ENCODE measurements around the gene FGF8. TPM values are rescaled to one million over a fixed set of nuclear protein-coding genes. Genes with fewer than 3 reads are reported as not detected.

The FGF8 gene
- total and polyA plus RNA-seq, 2 experiments from 2014 or later = not detected

GRCh38 chr10:101768791-101769170 is 7.1 kb downstream of the FGF8 start:
- Histone ChIP-seq H3K4me1 (ENCODE audit: insufficient read depth) (no peaks in the 10 kb centered on the region), H3K27me3 (replicated peaks; ENCODE audit: insufficient read depth) (peaks cover 42% of the 10 kb centered on the region)
- in situ Hi-C loops (cut with MboI) = loop anchor here (25.0 kb wide), 1 partner anchor 581 kb away; no protein-coding TSS in a partner anchor

DNA sequence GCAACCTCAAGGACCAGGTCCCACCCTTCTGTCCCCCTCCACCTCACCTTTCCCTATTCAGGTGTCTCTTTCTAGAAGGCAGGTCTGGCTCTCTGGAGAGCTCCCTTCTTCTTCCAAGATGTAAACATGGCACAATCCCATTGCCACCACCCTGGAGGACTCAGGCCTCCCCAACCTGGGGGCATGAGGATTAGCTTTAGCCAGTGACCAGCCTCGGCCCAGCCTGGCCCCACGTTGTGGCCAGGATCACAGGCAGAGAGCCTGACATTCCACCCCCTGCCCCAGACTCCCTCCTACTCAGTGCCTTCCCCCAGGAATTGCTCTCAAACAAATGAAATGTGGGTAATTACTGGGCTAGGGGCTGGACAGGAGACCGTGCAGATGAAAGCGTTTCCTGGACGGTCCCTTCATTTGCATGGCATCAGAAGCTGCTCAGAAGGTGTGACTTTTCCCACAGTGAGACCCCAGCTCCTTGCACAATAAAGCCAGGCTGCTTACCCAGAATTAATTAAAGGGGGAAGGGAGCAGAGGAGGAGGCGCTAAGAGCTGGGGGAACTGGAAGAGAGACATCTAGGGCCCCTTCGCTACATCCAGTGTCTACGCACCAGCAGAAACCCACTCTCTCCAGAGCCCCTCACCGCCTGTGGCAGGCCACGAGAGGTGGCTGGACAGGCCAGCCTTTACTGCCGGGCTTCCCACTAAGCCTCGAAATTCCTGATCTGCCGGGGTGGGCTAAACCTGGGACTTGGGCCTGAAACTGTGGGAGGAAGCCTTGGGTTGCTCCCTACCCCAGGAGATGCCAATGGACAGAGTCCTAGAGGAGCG is 7.7 kb downstream of the FGF8 start:
- Histone ChIP-seq H3K4me2 (ENCODE audit: unreplicated experiment) (no peak overlapping the region), H3K9me2 (ENCODE audit: insufficient read depth) (no peaks in the 10 kb centered on the region), H3K4me1 (ENCODE audit: insufficient read depth) (no peaks in the 10 kb centered on the region), H3K9me3 (ENCODE audit: low read depth) (no peaks in the 10 kb centered on the region), H3F3A (ENCODE audit: insufficient read depth) (no peaks in the 10 kb centered on the region), H3K4me3 (no peak overlapping the region), H4K20me1 (ENCODE audit: insufficient read depth) (no peaks in the 10 kb centered on the region), H3K27me3 (replicated peaks; ENCODE audit: insufficient read depth) (peaks cover 41% of the 10 kb centered on the region), H3K27ac (no peak overlapping the region), H2AFZ (no peak overlapping the region), H3K9ac (no peak overlapping the region), H3K79me2 (ENCODE audit: insufficient read depth) (no peaks in the 10 kb centered on the region), H3K36me3 (ENCODE audit: low read depth) (no peaks in the 10 kb centered on the region)
- TF ChIP-seq EZH2phosphoT487 (IDR thresholded peaks at IDR 0.05; ENCODE audit: insufficient read depth, low read depth) (no peak), EZH2 (IDR thresholded peaks at IDR 0.05; ENCODE audit: insufficient read depth, poor library complexity, severe bottlenecking) (no peak)
- WGBS, 2 experiments (ENCODE audit: low coverage in 1 of 2, low lambda C conversion rate in 2 of 2, missing lambda C conversion rate in 2 of 2) = 45 to 47% methylated on average over 14 of the region's 14 CpGs
- in situ Hi-C loops (cut with MboI) = loop anchor here (25.0 kb wide), 1 partner anchor 581 kb away; no protein-coding TSS in a partner anchor
- DNase-seq = no peak

More at GRCh38 chr10:101768791-101769170, 7.1 kb downstream of the FGF8 start:
- Histone ChIP-seq H3K4me3 (no peak overlapping the region), H2AFZ (no peak overlapping the region), H3K9me2 (ENCODE audit: insufficient read depth) (no peaks in the 10 kb centered on the region), H3F3A (ENCODE audit: insufficient read depth) (no peaks in the 10 kb centered on the region), H3K4me2 (ENCODE audit: unreplicated experiment) (no peak overlapping the region), H3K9me3 (ENCODE audit: low read depth) (no peaks in the 10 kb centered on the region), H4K20me1 (ENCODE audit: insufficient read depth) (no peaks in the 10 kb centered on the region), H3K36me3 (ENCODE audit: low read depth) (no peaks in the 10 kb centered on the region), H3K27ac (no peak overlapping the region), H3K79me2 (ENCODE audit: insufficient read depth) (no peaks in the 10 kb centered on the region), H3K9ac (no peak overlapping the region)
- 72 to 81% methylated on average over 5 to 6 of the region's 8 CpGs for WGBS, 2 experiments (ENCODE audit: low coverage in 1 of 2, low lambda C conversion rate in 2 of 2, missing lambda C conversion rate in 2 of 2)
- no peak for DNase-seq
- TF ChIP-seq EZH2phosphoT487 (IDR thresholded peaks at IDR 0.05; ENCODE audit: insufficient read depth, low read depth) (no peak), EZH2 (IDR thresholded peaks at IDR 0.05; ENCODE audit: insufficient read depth, poor library complexity, severe bottlenecking) (no peak)

GRCh38 chr10:101767600-101767945 is 8.3 kb downstream of the FGF8 start:
- Histone ChIP-seq H3K36me3 (ENCODE audit: low read depth) (no peaks in the 10 kb centered on the region), H2AFZ (no peak overlapping the region), H4K20me1 (ENCODE audit: insufficient read depth) (no peaks in the 10 kb centered on the region), H3K9me3 (ENCODE audit: low read depth) (no peaks in the 10 kb centered on the region), H3F3A (ENCODE audit: insufficient read depth) (no peaks in the 10 kb centered on the region), H3K4me1 (ENCODE audit: insufficient read depth) (no peaks in the 10 kb centered on the region), H3K9me2 (ENCODE audit: insufficient read depth) (no peaks in the 10 kb centered on the region), H3K4me2 (ENCODE audit: unreplicated experiment) (no peak overlapping the region), H3K4me3 (no peak overlapping the region), H3K79me2 (ENCODE audit: insufficient read depth) (no peaks in the 10 kb centered on the region), H3K9ac (no peak overlapping the region), H3K27me3 (replicated peaks; ENCODE audit: insufficient read depth) (peaks cover 35% of the 10 kb centered on the region), H3K27ac (no peak overlapping the region)
- TF ChIP-seq EZH2phosphoT487 (IDR thresholded peaks at IDR 0.05; ENCODE audit: insufficient read depth, low read depth) (no peak), EZH2 (IDR thresholded peaks at IDR 0.05; ENCODE audit: insufficient read depth, poor library complexity, severe bottlenecking) (no peak)
- 38 to 43% methylated on average over 6 of the region's 6 CpGs for WGBS, 2 experiments (ENCODE audit: low coverage in 1 of 2, low lambda C conversion rate in 2 of 2, missing lambda C conversion rate in 2 of 2)
- in situ Hi-C loops (cut with MboI) = loop anchor here (25.0 kb wide), 1 partner anchor 580 kb away; no protein-coding TSS in a partner anchor
- no peak for DNase-seq

- H3K4me1 ChIP-seq (ENCODE audit: insufficient read depth) = no peaks in the 10 kb centered on the region
- H2AFZ ChIP-seq = no peak overlapping the region
- no peak overlapping the region for H3K9ac ChIP-seq
- TF ChIP-seq EZH2 (IDR thresholded peaks at IDR 0.05; ENCODE audit: insufficient read depth, poor library complexity, severe bottlenecking) = no peak
- WGBS, 2 experiments (ENCODE audit: low coverage in 1 of 2, low lambda C conversion rate in 2 of 2, missing lambda C conversion rate in 2 of 2) = 36 to 42% methylated on average over 12 of the region's 12 CpGs
- no peaks in the 10 kb centered on the region for H3K9me3 ChIP-seq (ENCODE audit: low read depth)
- H3K4me3 ChIP-seq = no peak overlapping the region
- no peaks in the 10 kb centered on the region for H3K36me3 ChIP-seq (ENCODE audit: low read depth)
- H3F3A ChIP-seq (ENCODE audit: insufficient read depth) = no peaks in the 10 kb centered on the region
- peaks cover 29% of the 10 kb centered on the region for H3K27me3 ChIP-seq (replicated peaks; ENCODE audit: insufficient read depth)
- no peak overlapping the region for H3K4me2 ChIP-seq (ENCODE audit: unreplicated experiment)
- DNase-seq = no peak
- H4K20me1 ChIP-seq (ENCODE audit: insufficient read depth) = no peaks in the 10 kb centered on the region
- no peaks in the 10 kb centered on the region for H3K9me2 ChIP-seq (ENCODE audit: insufficient read depth)
- in situ Hi-C loops (cut with MboI) = loop anchor here (25.0 kb wide), 1 partner anchor 580 kb away; no protein-coding TSS in a partner anchor
- no peaks in the 10 kb centered on the region for H3K79me2 ChIP-seq (ENCODE audit: insufficient read depth)
- H3K27ac ChIP-seq = no peak overlapping the region
These were observed 8.9 kb downstream of the FGF8 start for GRCh38 chr10:101766753-101767599.
